CD4-positive, alpha-beta memory T cell (primary cell): ENCODE data around the gene PROP1. TPM values are rescaled to one million over a fixed set of nuclear protein-coding genes. Genes with fewer than 3 reads are reported as not detected.
"Not testable (repeated sequence)": the region's sequence is repeated elsewhere in the genome, so short reads cannot be mapped to it uniquely, and the experiment has no call there.

Experiments used
- CTCF ChIA-PET: fragments of 350-600 bp; sonication (Branson Sonifier 250); formaldehyde crosslinking; loops from one replicate; lab custom pipeline; 2021; ENCODE audit warnings: inconsistent platforms; ENCODE audit not compliant: partially characterized antibody; lab: Charles Lee
- POLR2A ChIA-PET: fragments of 350-600 bp; sonication (Branson Sonifier 250); formaldehyde crosslinking; loops from one replicate; lab custom pipeline; 2021; ENCODE audit not compliant: partially characterized antibody; lab: Charles Lee
- DNase-seq, 5 donors: peaks; one replicate each; pipeline versions ENCODE4 v3.0.0 to v3.0.0-alpha.2; 2020 to 2022; ENCODE audit warnings: mixed read lengths in 1 of 5
- H3K27ac ChIP-seq: one replicate; pipeline ENCODE4 v1.7.0; 2013; ENCODE audit warnings: low read depth, low read length
- H3K27me3 ChIP-seq: 2 replicates; pipeline ENCODE4 v1.7.0; 2013; ENCODE audit warnings: mild to moderate bottlenecking, low read length, moderate library complexity; ENCODE audit not compliant: insufficient read depth
- H3K36me3 ChIP-seq: 2 replicates; pipeline ENCODE4 v1.7.0; 2013; ENCODE audit warnings: mild to moderate bottlenecking, low read length, moderate library complexity; ENCODE audit not compliant: insufficient read depth
- H3K4me1 ChIP-seq: 2 replicates; pipeline ENCODE4 v1.7.0; 2013; ENCODE audit warnings: mild to moderate bottlenecking, low read length, moderate library complexity; ENCODE audit not compliant: insufficient read depth
- H3K4me3 ChIP-seq, 2 donors: one replicate each; pipeline ENCODE4 v1.7.0; 2013; ENCODE audit warnings: low read length in 2 of 2, mild to moderate bottlenecking in 1 of 2
- H3K9me3 ChIP-seq, 2 donors: one replicate each; pipeline ENCODE4 v1.7.0; 2013; ENCODE audit warnings: low read length in 2 of 2, control low read depth in 1 of 2; ENCODE audit not compliant: control insufficient read depth in 1 of 2
- H3K27ac Mint-ChIP-seq, 7 donors: one replicate each; pipeline ENCODE4 v1.8.0; 2020 to 2021; ENCODE audit warnings: mixed read lengths in 7 of 7, mild to moderate bottlenecking in 6 of 7, inconsistent platforms in 3 of 7, moderate library complexity in 3 of 7
- H3K27me3 Mint-ChIP-seq, 2 donors: one replicate each; pipeline ENCODE4 v1.8.0; 2020 to 2021; ENCODE audit warnings: mixed read lengths in 2 of 2
- H3K36me3 Mint-ChIP-seq, 2 donors: one replicate each; pipeline ENCODE4 v1.8.0; 2020 to 2021; ENCODE audit warnings: mixed read lengths in 2 of 2, inconsistent platforms in 1 of 2, mild to moderate bottlenecking in 1 of 2
- H3K4me1 Mint-ChIP-seq, 4 donors: one replicate each; pipeline ENCODE4 v1.8.0; 2020 to 2021; ENCODE audit warnings: mixed read lengths in 4 of 4, mild to moderate bottlenecking in 1 of 4
- H3K4me3 Mint-ChIP-seq, 8 donors: one replicate each; pipeline ENCODE4 v1.8.0; 2020 to 2021; ENCODE audit warnings: mixed read lengths in 8 of 8, mild to moderate bottlenecking in 7 of 8, moderate library complexity in 6 of 8, inconsistent platforms in 3 of 8
- H3K9me3 Mint-ChIP-seq, 8 donors: one replicate each; pipeline ENCODE4 v1.8.0; 2020 to 2021; ENCODE audit warnings: mixed read lengths in 8 of 8, mild to moderate bottlenecking in 5 of 8, inconsistent platforms in 3 of 8, moderate library complexity in 1 of 8
- intact Hi-C: fragments of 100-400 bp; cut with micrococcal nuclease; formaldehyde crosslinking; loops from one replicate; pipeline ENCODE4 v1.15.1; 2023
- polyA plus RNA-seq, 2 donors: library from polyadenylated mRNA; unstranded; fragments of 300-500 nt; fragmentation: Illumina TruSeq; gene quantifications; one replicate each; pipeline ENCODE4 v1.2.3, GENCODE V29; 2021
- total RNA-seq, 2 experiments: library from RNA; stranded (reverse); gene quantifications; one replicate each; pipeline ENCODE4 v1.2.3, GENCODE V29; 2021

The PROP1 gene
- total and polyA plus RNA-seq, 4 experiments from 2014 or later, result not detected

GRCh38 chr5:177943805-177944736, 52.0 kb downstream of the PROP1 start:
- intact Hi-C loops, H3K27me3 Mint-ChIP-seq, POLR2A ChIA-PET, H3K27ac ChIP-seq, H3K27ac Mint-ChIP-seq, H3K27me3 ChIP-seq, H3K36me3 Mint-ChIP-seq, H3K4me3 ChIP-seq, H3K9me3 Mint-ChIP-seq, H3K9me3 ChIP-seq, CTCF ChIA-PET, H3K4me1 ChIP-seq, H3K36me3 ChIP-seq: not testable (repeated sequence)
- H3K4me3 Mint-ChIP-seq, result peak overlapping the region; percentile 68 to 86 (median 80)
- peak; percentile 17 to 46 (median 37) for DNase-seq
- peaks cover 3 to 10% (median 7%) of the 10 kb centered on the region in 4 donors for H3K4me1 Mint-ChIP-seq

- H3K4me1 Mint-ChIP-seq, result peaks cover 9 to 19% (median 14%) of the 10 kb centered on the region in 4 donors
- intact Hi-C loops, H3K9me3 ChIP-seq, H3K27me3 ChIP-seq, H3K4me3 ChIP-seq, H3K27ac ChIP-seq, H3K36me3 Mint-ChIP-seq, H3K36me3 ChIP-seq, DNase-seq, H3K9me3 Mint-ChIP-seq, CTCF ChIA-PET, POLR2A ChIA-PET, H3K27me3 Mint-ChIP-seq, H3K4me1 ChIP-seq: not testable (repeated sequence)
- H3K27ac Mint-ChIP-seq, result peak overlapping the region in 1 of 7 donors; percentile 8
- H3K4me3 Mint-ChIP-seq, result peak overlapping the region in 3 of 8 donors; percentile 39 to 67 (median 49)
Measured at GRCh38 chr5:177942896-177943295, 53.1 kb downstream of the PROP1 start.

Other genes starting within 250 kb of the PROP1 start
- 100 to 1,000 TPM in 1 of 2 experiments, 10 to 100 TPM in 1; 92.7 to 116 TPM for gene FAM153A, start 213.3 kb downstream of the PROP1 start, total RNA-seq
- gene FAM153A, start 213.3 kb downstream of the PROP1 start, polyA plus RNA-seq, result 1 to 10 TPM; 2.0 to 3.2 TPM
- gene N4BP3, start 117.3 kb upstream of the PROP1 start, total RNA-seq, result 1 to 10 TPM; 1.7 to 2.0 TPM
- under 1 TPM; 0.30 to 0.53 TPM for gene N4BP3, start 117.3 kb upstream of the PROP1 start, polyA plus RNA-seq
- gene RMND5B, start 134.8 kb upstream of the PROP1 start, total RNA-seq, result 10 to 100 TPM; 38.6 to 39.0 TPM
- 10 to 100 TPM; 23.4 to 28.5 TPM for gene RMND5B, start 134.8 kb upstream of the PROP1 start, polyA plus RNA-seq
- 10 to 100 TPM; 64.1 to 69.5 TPM for gene NHP2, start 157.6 kb upstream of the PROP1 start, total RNA-seq
- gene NHP2, start 157.6 kb upstream of the PROP1 start, polyA plus RNA-seq, result 100 to 1,000 TPM; 208 to 250 TPM
- gene GMCL2, start 191.1 kb upstream of the PROP1 start, total RNA-seq, result not detected
- gene GMCL2, start 191.1 kb upstream of the PROP1 start, polyA plus RNA-seq, result not detected
- 10 to 100 TPM; 82.1 to 85.3 TPM for gene HNRNPAB, start 208.3 kb upstream of the PROP1 start, total RNA-seq
- 10 to 100 TPM; 29.4 to 75.3 TPM for gene HNRNPAB, start 208.3 kb upstream of the PROP1 start, polyA plus RNA-seq
- 100 to 1,000 TPM; 234 to 251 TPM for gene PHYKPL, start 236.6 kb upstream of the PROP1 start, total RNA-seq
- 10 to 100 TPM; 38.7 to 44.6 TPM for gene PHYKPL, start 236.6 kb upstream of the PROP1 start, polyA plus RNA-seq